Measurements from ENCODE around the gene EML6. TPM values are rescaled to one million over a fixed set of nuclear protein-coding genes. Genes with fewer than 3 reads are reported as not detected.

EML6 gene
- total RNA-seq, 1 donor: 1.1 TPM

DNA sequence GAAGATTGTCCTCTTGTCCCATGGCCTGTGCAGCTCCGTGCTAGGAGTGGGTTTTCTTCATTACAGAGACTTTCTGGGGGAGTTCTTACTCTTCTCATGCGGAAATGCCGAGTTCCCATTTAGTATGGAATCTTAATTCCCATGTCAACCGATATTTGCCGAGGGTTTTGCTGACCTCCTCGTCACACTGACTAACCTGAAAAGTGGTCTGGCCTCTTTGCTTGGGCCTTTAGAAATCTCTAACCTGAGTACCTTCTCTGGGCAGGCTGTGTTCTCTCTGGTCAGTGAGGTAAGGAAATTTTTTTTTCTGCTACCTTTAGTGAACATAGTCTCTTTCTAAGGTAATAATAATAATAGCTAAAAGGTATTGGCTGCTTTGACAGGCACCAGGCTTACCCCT is 10.9 kb upstream of the EML6 start:
- TF ChIP-seq, protein P1, sequence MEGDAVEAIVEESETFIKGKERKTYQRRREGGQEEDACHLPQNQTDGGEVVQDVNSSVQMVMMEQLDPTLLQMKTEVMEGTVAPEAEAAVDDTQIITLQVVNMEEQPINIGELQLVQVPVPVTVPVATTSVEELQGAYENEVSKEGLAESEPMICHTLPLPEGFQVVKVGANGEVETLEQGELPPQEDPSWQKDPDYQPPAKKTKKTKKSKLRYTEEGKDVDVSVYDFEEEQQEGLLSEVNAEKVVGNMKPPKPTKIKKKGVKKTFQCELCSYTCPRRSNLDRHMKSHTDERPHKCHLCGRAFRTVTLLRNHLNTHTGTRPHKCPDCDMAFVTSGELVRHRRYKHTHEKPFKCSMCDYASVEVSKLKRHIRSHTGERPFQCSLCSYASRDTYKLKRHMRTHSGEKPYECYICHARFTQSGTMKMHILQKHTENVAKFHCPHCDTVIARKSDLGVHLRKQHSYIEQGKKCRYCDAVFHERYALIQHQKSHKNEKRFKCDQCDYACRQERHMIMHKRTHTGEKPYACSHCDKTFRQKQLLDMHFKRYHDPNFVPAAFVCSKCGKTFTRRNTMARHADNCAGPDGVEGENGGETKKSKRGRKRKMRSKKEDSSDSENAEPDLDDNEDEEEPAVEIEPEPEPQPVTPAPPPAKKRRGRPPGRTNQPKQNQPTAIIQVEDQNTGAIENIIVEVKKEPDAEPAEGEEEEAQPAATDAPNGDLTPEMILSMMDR (IDR thresholded peaks at IDR 0.05; ENCODE audit: extremely low read depth, low read depth, low read length): no peak
- Histone ChIP-seq H3K9me3 (ENCODE audit: low read depth, low read length) (no peaks in the 10 kb centered on the region), H3K4me2 (ENCODE audit: insufficient read depth, low read length) (no peak overlapping the region), H3K27me3 (ENCODE audit: insufficient read depth, low read length) (no peaks in the 10 kb centered on the region), H3K4me3 (ENCODE audit: insufficient read depth, low read length) (no peak overlapping the region), H3K4me1 (ENCODE audit: insufficient read depth, low read length) (peaks cover 9% of the 10 kb centered on the region), H4K20me1 (ENCODE audit: insufficient read depth, low read length) (no peaks in the 10 kb centered on the region), H3K79me2 (ENCODE audit: insufficient read depth, low read length) (no peaks in the 10 kb centered on the region), H3K36me3 (ENCODE audit: insufficient read depth, low read length) (no peaks in the 10 kb centered on the region), H3K27ac (ENCODE audit: low read depth, low read length) (no peak overlapping the region), H2AFZ (ENCODE audit: low read length) (no peak overlapping the region)
- DNase-seq (ENCODE audit: insufficient read length, low spot score, missing footprints): no peak

DNA sequence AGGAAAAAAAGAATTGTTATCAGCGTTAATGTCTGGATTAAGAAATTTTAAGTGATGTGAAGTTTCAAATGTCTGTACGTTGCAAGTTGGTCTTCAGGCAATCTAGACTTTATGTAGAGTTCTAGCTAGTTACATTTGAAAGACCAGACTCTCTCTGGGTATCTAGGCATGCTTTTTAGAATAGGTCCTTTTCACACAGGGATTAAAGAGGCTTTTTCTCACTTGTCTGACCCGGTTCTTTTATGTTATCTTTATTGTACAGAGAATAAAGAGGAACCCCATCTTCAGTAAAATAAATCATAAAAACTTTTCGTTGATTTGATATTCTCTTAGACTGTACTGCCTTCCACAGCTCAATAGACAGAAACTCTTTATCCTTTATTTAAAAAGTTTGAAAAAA is 8.5 kb upstream of the EML6 start:
- H3K4me3 ChIP-seq (ENCODE audit: insufficient read depth, low read length): no peak overlapping the region
- no peaks in the 10 kb centered on the region for H4K20me1 ChIP-seq (ENCODE audit: insufficient read depth, low read length)
- H3K4me2 ChIP-seq (ENCODE audit: insufficient read depth, low read length): no peak overlapping the region
- H3K79me2 ChIP-seq (ENCODE audit: insufficient read depth, low read length): no peaks in the 10 kb centered on the region
- H3K4me1 ChIP-seq (ENCODE audit: insufficient read depth, low read length): no peaks in the 10 kb centered on the region
- no peaks in the 10 kb centered on the region for H3K27me3 ChIP-seq (ENCODE audit: insufficient read depth, low read length)
- no peak overlapping the region for H2AFZ ChIP-seq (ENCODE audit: low read length)
- TF ChIP-seq, protein P1 (IDR thresholded peaks at IDR 0.05; ENCODE audit: extremely low read depth, low read depth, low read length): no peak
- no peaks in the 10 kb centered on the region for H3K9me3 ChIP-seq (ENCODE audit: low read depth, low read length)
- H3K36me3 ChIP-seq (ENCODE audit: insufficient read depth, low read length): no peaks in the 10 kb centered on the region
- no peak for DNase-seq (ENCODE audit: insufficient read length, low spot score, missing footprints)
- H3K27ac ChIP-seq (ENCODE audit: low read depth, low read length): no peak overlapping the region

DNA sequence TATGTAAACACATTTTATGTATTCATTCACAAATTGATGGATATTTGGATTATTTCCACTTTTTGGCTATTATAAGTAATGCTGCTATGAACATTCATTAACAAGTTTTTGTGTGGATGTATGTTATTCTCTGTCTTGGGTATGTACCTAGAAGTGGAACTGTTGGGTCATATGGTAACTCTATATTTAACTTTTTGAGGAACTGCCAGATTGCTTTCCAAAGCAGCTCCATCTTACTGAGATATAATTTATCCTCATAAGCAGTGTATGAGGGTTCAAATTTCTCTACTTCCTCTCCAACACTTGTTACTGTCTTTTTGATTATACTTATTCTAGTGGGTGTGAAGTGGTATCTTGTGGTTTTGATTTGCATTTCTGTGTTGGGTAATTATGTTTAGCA is 7.1 kb upstream of the EML6 start:
- H2AFZ ChIP-seq (ENCODE audit: low read length): no peak overlapping the region
- H3K4me3 ChIP-seq (ENCODE audit: insufficient read depth, low read length): no peak overlapping the region
- H3K9me3 ChIP-seq (ENCODE audit: low read depth, low read length): no peaks in the 10 kb centered on the region
- no peaks in the 10 kb centered on the region for H3K27me3 ChIP-seq (ENCODE audit: insufficient read depth, low read length)
- DNase-seq (ENCODE audit: insufficient read length, low spot score, missing footprints): no peak
- H3K27ac ChIP-seq (ENCODE audit: low read depth, low read length): no peak overlapping the region
- H3K36me3 ChIP-seq (ENCODE audit: insufficient read depth, low read length): no peaks in the 10 kb centered on the region
- no peaks in the 10 kb centered on the region for H4K20me1 ChIP-seq (ENCODE audit: insufficient read depth, low read length)
- no peak overlapping the region for H3K4me2 ChIP-seq (ENCODE audit: insufficient read depth, low read length)
- no peaks in the 10 kb centered on the region for H3K79me2 ChIP-seq (ENCODE audit: insufficient read depth, low read length)
- H3K4me1 ChIP-seq (ENCODE audit: insufficient read depth, low read length): no peaks in the 10 kb centered on the region
- TF ChIP-seq, protein P1 (IDR thresholded peaks at IDR 0.05; ENCODE audit: extremely low read depth, low read depth, low read length): no peak

DNA sequence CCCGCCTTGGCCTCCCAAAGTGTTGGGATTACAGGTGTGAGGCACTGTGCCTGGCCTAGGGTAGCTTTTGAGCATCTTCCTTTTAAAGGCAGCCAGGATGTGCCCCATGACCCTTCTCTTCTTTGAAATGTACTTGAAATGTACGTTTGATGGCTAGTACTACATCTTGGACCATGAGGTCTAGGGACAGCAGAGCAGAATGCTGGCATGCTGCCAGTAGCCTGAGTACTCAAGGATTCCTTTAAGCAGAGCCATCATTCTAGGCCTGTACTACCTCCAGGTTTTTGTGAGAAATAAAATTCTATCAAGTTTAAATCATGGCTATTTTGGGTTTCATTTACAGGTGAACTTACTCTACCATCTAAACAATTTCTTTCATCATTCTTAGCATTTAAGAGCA is 2.9 kb upstream of the EML6 start:
- no peak overlapping the region for H3K27ac ChIP-seq (ENCODE audit: low read depth, low read length)
- DNase-seq (ENCODE audit: insufficient read length, low spot score, missing footprints): no peak
- no peak overlapping the region for H2AFZ ChIP-seq (ENCODE audit: low read length)
- peaks cover 17% of the 10 kb centered on the region for H3K4me1 ChIP-seq (ENCODE audit: insufficient read depth, low read length)
- H4K20me1 ChIP-seq (ENCODE audit: insufficient read depth, low read length): no peaks in the 10 kb centered on the region
- H3K4me2 ChIP-seq (ENCODE audit: insufficient read depth, low read length): no peak overlapping the region
- peaks cover 8% of the 10 kb centered on the region for H3K27me3 ChIP-seq (ENCODE audit: insufficient read depth, low read length)
- H3K4me3 ChIP-seq (ENCODE audit: insufficient read depth, low read length): no peak overlapping the region
- H3K36me3 ChIP-seq (ENCODE audit: insufficient read depth, low read length): no peaks in the 10 kb centered on the region
- TF ChIP-seq, protein P1 (IDR thresholded peaks at IDR 0.05; ENCODE audit: extremely low read depth, low read depth, low read length): no peak
- H3K79me2 ChIP-seq (ENCODE audit: insufficient read depth, low read length): no peaks in the 10 kb centered on the region
- H3K9me3 ChIP-seq (ENCODE audit: low read depth, low read length): no peaks in the 10 kb centered on the region
